Smooth muscle cell (in vitro differentiated cells): ENCODE data around the gene PTAFR. TPM values are rescaled to one million over a fixed set of nuclear protein-coding genes. Genes with fewer than 3 reads are reported as not detected.

Source experiments
- DNase-seq: peaks from one replicate; lab custom pipeline; 2025; ENCODE audit not compliant: unreplicated experiment; lab: John Stamatoyannopoulos, UW
- H2AFZ ChIP-seq: fragments of 200-600 bp; sonication (generic); 2 replicates; pipeline ENCODE4 v1.6.0; 2016; ENCODE audit warnings: antibody characterized with exemption, low read depth, mild to moderate bottlenecking
- H3F3A ChIP-seq: fragments of 200-600 bp; sonication (generic); 2 replicates; pipeline ENCODE4 v1.6.0; 2017; ENCODE audit warnings: antibody characterized with exemption, low read depth
- H3K27ac ChIP-seq: fragments of 200-600 bp; sonication (generic); 2 replicates; pipeline ENCODE4 v1.5.1; 2016; ENCODE audit warnings: low read depth, mild to moderate bottlenecking
- H3K27me3 ChIP-seq: fragments of 200-600 bp; sonication (generic); 2 replicates; pipeline ENCODE4 v1.6.1; 2016; ENCODE audit warnings: low read depth, mild to moderate bottlenecking
- H3K36me3 ChIP-seq: fragments of 200-600 bp; sonication (generic); 2 replicates; pipeline ENCODE4 v1.5.1; 2016; ENCODE audit warnings: low read depth
- H3K4me1 ChIP-seq: fragments of 200-600 bp; sonication (generic); 2 replicates; pipeline ENCODE4 v1.5.1; 2016; ENCODE audit warnings: low read depth
- H3K4me2 ChIP-seq: fragments of 200-600 bp; sonication (generic); 2 replicates; pipeline ENCODE4 v1.6.0; 2016; ENCODE audit warnings: mild to moderate bottlenecking
- H3K4me3 ChIP-seq: fragments of 200-600 bp; sonication (generic); 2 replicates; pipeline ENCODE4 v1.5.1; 2016; ENCODE audit warnings: mild to moderate bottlenecking
- H3K79me2 ChIP-seq: fragments of 200-600 bp; sonication (generic); 2 replicates; pipeline ENCODE4 v1.6.0; 2016; ENCODE audit warnings: low read depth, mild to moderate bottlenecking
- H3K9ac ChIP-seq: fragments of 200-600 bp; sonication (generic); 2 replicates; pipeline ENCODE4 v1.6.0; 2016; ENCODE audit warnings: low read depth
- H3K9me3 ChIP-seq: fragments of 200-600 bp; sonication (generic); replicated peaks from 2 replicates; pipeline ENCODE4 v1.5.1; 2016; ENCODE audit warnings: low read depth
- H4K20me1 ChIP-seq: fragments of 200-600 bp; sonication (generic); 2 replicates; pipeline ENCODE4 v1.6.0; 2016; ENCODE audit warnings: low read depth
- CTCF ChIP-seq: fragments of 200-600 bp; sonication (generic); IDR thresholded peaks from 2 replicates; pipeline ENCODE4 v1.5.1; 2017; ENCODE audit warnings: borderline replicate concordance, mild to moderate bottlenecking, antibody characterized with exemption; ENCODE audit not compliant: insufficient read depth, poor library complexity, severe bottlenecking
- WGBS: methylation state at CpG from one replicate; pipeline ENCODE4 v1.1.7; 2016; ENCODE audit warnings: low lambda C conversion rate; 5-methylcytosine and 5-hydroxymethylcytosine counted together
- polyA plus RNA-seq: library from polyadenylated mRNA; unstranded; fragments of >200 nt; fragmentation: Nextera tagmentation; extraction: Ambion mirVana; gene quantifications from 2 replicates; pipeline ENCODE4 v1.2.1, GENCODE V29; 2016
- total RNA-seq: library from RNA; depleted of rRNA; stranded (reverse); fragments of >200 nt; gene quantifications from 2 replicates; pipeline ENCODE4 v1.2.3, GENCODE V29; 2014

The PTAFR gene
- total and polyA plus RNA-seq, 2 experiments from 2014 or later = 0.16 to 0.49 TPM

- Histone ChIP-seq H3F3A (no peaks in the 10 kb centered on the region), H3K4me3 (no peak overlapping the region), H2AFZ (no peak overlapping the region), H3K36me3 (no peaks in the 10 kb centered on the region), H3K4me1 (no peaks in the 10 kb centered on the region), H3K79me2 (no peaks in the 10 kb centered on the region), H3K9me3 (no peaks in the 10 kb centered on the region), H3K27ac (no peak overlapping the region), H3K4me2 (no peak overlapping the region), H4K20me1 (no peaks in the 10 kb centered on the region), H3K27me3 (peaks cover 11% of the 10 kb centered on the region), H3K9ac (no peak overlapping the region)
- no peak for DNase-seq
- 84% methylated on average over 5 of the region's 5 CpGs for WGBS
- TF ChIP-seq CTCF = no peak
These were observed 49.6 kb downstream of the PTAFR start for GRCh38 chr1:28126783-28127490.

GRCh38 chr1:28126212-28126611 is 50.3 kb downstream of the PTAFR start:
- Histone ChIP-seq H3K9ac (no peak overlapping the region), H3F3A (no peaks in the 10 kb centered on the region), H4K20me1 (no peaks in the 10 kb centered on the region), H3K27me3 (peaks cover 11% of the 10 kb centered on the region), H3K36me3 (no peaks in the 10 kb centered on the region), H3K4me3 (no peak overlapping the region), H3K27ac (no peak overlapping the region), H3K4me1 (no peaks in the 10 kb centered on the region), H2AFZ (no peak overlapping the region), H3K9me3 (no peaks in the 10 kb centered on the region), H3K79me2 (no peaks in the 10 kb centered on the region), H3K4me2 (no peak overlapping the region)
- 90% methylated on average over 3 of the region's 3 CpGs for WGBS
- TF ChIP-seq CTCF = no peak
- DNase-seq = no peak

GRCh38 chr1:28123461-28123961 is 53.0 kb downstream of the PTAFR start:
- Histone ChIP-seq H3K4me1 (no peaks in the 10 kb centered on the region), H3K4me2 (no peak overlapping the region), H2AFZ (no peak overlapping the region), H3K27ac (no peak overlapping the region), H3K9ac (no peak overlapping the region), H3K4me3 (no peak overlapping the region), H3K36me3 (no peaks in the 10 kb centered on the region), H3K9me3 (no peaks in the 10 kb centered on the region), H3K27me3 (peaks cover 11% of the 10 kb centered on the region), H3F3A (no peaks in the 10 kb centered on the region), H4K20me1 (no peaks in the 10 kb centered on the region), H3K79me2 (no peaks in the 10 kb centered on the region)
- no peak for DNase-seq
- WGBS = 71% methylated on average over 4 of the region's 4 CpGs
- TF ChIP-seq CTCF = no peak

- TF ChIP-seq CTCF = no peak
- Histone ChIP-seq H3K9me3 (no peaks in the 10 kb centered on the region), H3K9ac (no peak overlapping the region), H3F3A (no peaks in the 10 kb centered on the region), H3K36me3 (no peaks in the 10 kb centered on the region), H2AFZ (no peak overlapping the region), H3K27me3 (peaks cover 5% of the 10 kb centered on the region), H3K4me2 (no peak overlapping the region), H3K4me1 (no peaks in the 10 kb centered on the region), H4K20me1 (no peaks in the 10 kb centered on the region), H3K79me2 (no peaks in the 10 kb centered on the region), H3K4me3 (no peak overlapping the region), H3K27ac (no peak overlapping the region)
- no peak for DNase-seq
- 94% methylated on average over 3 of the region's 3 CpGs for WGBS
These were observed 54.3 kb downstream of the PTAFR start for GRCh38 chr1:28122183-28122582.
